ENCODE measurements around the gene SHISA5. TPM values are rescaled to one million over a fixed set of nuclear protein-coding genes. Genes with fewer than 3 reads are reported as not detected.

The SHISA5 gene
- total and polyA plus RNA-seq, 2 donors (not counting 1 experiment from before 2014, with no cell fraction given) = 147 to 183 TPM

DNA sequence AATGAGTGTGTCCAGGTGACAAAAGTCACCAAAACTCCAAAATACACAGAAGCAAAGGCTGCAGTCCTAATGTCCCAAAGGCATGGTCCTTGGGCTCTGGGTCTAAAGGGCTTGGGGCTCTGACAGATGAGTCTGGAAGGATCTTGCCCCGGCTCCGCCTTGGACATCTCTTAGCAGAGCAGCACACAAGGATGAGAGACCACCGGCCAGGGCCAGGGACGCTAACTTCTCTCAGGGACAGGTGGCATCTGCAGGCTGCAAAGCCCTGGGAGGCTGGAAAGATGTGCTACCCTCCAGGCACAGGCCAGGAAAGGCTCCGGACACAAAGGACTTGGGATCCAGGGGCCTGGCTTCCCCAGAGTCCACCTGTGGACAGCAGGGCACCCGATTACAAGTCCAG is 14.1 kb upstream of the SHISA5 start:
- WGBS (ENCODE audit: insufficient coverage) = 94% methylated on average over 6 of the region's 6 CpGs
- ChIA-PET POLR2A (no interaction called here), CTCF (no interaction called here)
- H3K79me2 ChIP-seq (ENCODE audit: control insufficient read depth, insufficient read depth, low read length) = no peaks in the 10 kb centered on the region
- peaks cover 0 to 2% (median 0%) of the 10 kb centered on the region in 4 experiments for H3K27me3 ChIP-seq (replicated peaks in 1 of 4; ENCODE audit: control extremely low read depth in 1 of 4, control insufficient read depth in 3 of 4, insufficient read depth in 4 of 4, low read length in 3 of 4)
- no peak overlapping the region for H3K4me3 Mint-ChIP-seq
- no peaks in the 10 kb centered on the region for H4K20me1 ChIP-seq (ENCODE audit: control insufficient read depth, insufficient read depth, low read length, poor library complexity, severe bottlenecking)
- H3K36me3 ChIP-seq (replicated peaks in 1 of 2; ENCODE audit: control extremely low read depth in 1 of 2, control insufficient read depth in 1 of 2, extremely low read depth in 1 of 2, insufficient read depth in 2 of 2, low read length in 1 of 2) = no peaks in the 10 kb centered on the region
- H2AFZ ChIP-seq (ENCODE audit: insufficient read depth, low read depth, low read length, poor library complexity, severe bottlenecking) = no peak overlapping the region
- peaks cover 3% of the 10 kb centered on the region for H3K27me3 Mint-ChIP-seq
- no peak overlapping the region for H3K4me2 ChIP-seq (replicated peaks; ENCODE audit: low read depth, low read length, poor library complexity, severe bottlenecking)
- TF ChIP-seq EZH2 (IDR thresholded peaks at IDR 0.05; ENCODE audit: borderline replicate concordance, insufficient read depth, low read depth, low read length, poor library complexity, severe bottlenecking) = no peak
- TF ChIP-seq, protein P1, sequence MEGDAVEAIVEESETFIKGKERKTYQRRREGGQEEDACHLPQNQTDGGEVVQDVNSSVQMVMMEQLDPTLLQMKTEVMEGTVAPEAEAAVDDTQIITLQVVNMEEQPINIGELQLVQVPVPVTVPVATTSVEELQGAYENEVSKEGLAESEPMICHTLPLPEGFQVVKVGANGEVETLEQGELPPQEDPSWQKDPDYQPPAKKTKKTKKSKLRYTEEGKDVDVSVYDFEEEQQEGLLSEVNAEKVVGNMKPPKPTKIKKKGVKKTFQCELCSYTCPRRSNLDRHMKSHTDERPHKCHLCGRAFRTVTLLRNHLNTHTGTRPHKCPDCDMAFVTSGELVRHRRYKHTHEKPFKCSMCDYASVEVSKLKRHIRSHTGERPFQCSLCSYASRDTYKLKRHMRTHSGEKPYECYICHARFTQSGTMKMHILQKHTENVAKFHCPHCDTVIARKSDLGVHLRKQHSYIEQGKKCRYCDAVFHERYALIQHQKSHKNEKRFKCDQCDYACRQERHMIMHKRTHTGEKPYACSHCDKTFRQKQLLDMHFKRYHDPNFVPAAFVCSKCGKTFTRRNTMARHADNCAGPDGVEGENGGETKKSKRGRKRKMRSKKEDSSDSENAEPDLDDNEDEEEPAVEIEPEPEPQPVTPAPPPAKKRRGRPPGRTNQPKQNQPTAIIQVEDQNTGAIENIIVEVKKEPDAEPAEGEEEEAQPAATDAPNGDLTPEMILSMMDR (IDR thresholded peaks at IDR 0.05) = no peak
- H3K4me1 ChIP-seq (ENCODE audit: control insufficient read depth in 2 of 2, insufficient read depth in 2 of 2, low read length in 2 of 2) = peaks cover 0 to 8% of the 10 kb centered on the region in 2 donors
- H3K9ac ChIP-seq (ENCODE audit: low read length) = no peak overlapping the region
- no peaks in the 10 kb centered on the region for H3K9me3 Mint-ChIP-seq (ENCODE audit: insufficient read depth)
- peaks cover 4% of the 10 kb centered on the region for H3K4me1 Mint-ChIP-seq
- ATAC-seq (ENCODE audit: low read depth) = no peak
- no peak overlapping the region for H3K4me3 ChIP-seq (ENCODE audit: control extremely low read depth in 1 of 5, extremely low read depth in 1 of 5, insufficient read depth in 1 of 5, low read depth in 2 of 5, low read length in 4 of 5)
- intact Hi-C loops (cut with micrococcal nuclease) = no loop called here
- no peaks in the 10 kb centered on the region for H3K9me3 ChIP-seq (ENCODE audit: control extremely low read depth in 1 of 3, control insufficient read depth in 2 of 3, insufficient read depth in 1 of 3, low read length in 2 of 3)
- H3K27ac ChIP-seq (ENCODE audit: low read length in 2 of 2) = no peak overlapping the region
- DNase-seq = no peak
- no peak overlapping the region for H3K27ac Mint-ChIP-seq

DNA sequence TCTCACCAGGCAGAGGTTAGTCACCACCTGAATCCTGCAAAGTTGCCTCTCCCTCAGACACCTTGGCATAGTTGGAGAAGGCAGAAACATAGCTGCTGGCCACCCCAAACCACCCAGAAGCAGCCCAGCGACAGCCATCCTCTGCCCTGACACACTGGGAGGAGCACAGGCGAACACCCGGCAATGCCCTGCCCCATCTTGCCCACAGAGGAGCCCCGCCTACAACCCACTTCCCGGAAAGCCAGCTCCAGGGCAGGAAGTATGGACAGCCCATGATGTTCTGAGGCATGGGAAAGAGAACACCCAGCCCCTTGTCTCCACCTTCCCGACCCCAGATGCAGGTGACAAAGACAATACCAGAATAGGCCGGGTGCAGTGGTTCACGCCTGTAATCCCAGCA is 12.6 kb upstream of the SHISA5 start:
- Histone ChIP-seq H3K4me2 (replicated peaks; ENCODE audit: low read depth, low read length, poor library complexity, severe bottlenecking) (no peak overlapping the region), H3K4me1 (ENCODE audit: control insufficient read depth in 2 of 2, insufficient read depth in 2 of 2, low read length in 2 of 2) (peaks cover 0 to 8% of the 10 kb centered on the region in 2 donors), H3K4me3 (ENCODE audit: control extremely low read depth in 1 of 5, extremely low read depth in 1 of 5, insufficient read depth in 1 of 5, low read depth in 2 of 5, low read length in 4 of 5) (no peak overlapping the region), H4K20me1 (ENCODE audit: control insufficient read depth, insufficient read depth, low read length, poor library complexity, severe bottlenecking) (no peaks in the 10 kb centered on the region), H3K27ac (ENCODE audit: low read length in 2 of 2) (no peak overlapping the region), H3K27me3 (replicated peaks in 1 of 4; ENCODE audit: control extremely low read depth in 1 of 4, control insufficient read depth in 3 of 4, insufficient read depth in 4 of 4, low read length in 3 of 4) (peaks cover 0 to 4% (median 0%) of the 10 kb centered on the region in 4 experiments), H3K9ac (ENCODE audit: low read length) (no peak overlapping the region), H3K79me2 (ENCODE audit: control insufficient read depth, insufficient read depth, low read length) (no peaks in the 10 kb centered on the region), H3K9me3 (ENCODE audit: control extremely low read depth in 1 of 3, control insufficient read depth in 2 of 3, insufficient read depth in 1 of 3, low read length in 2 of 3) (no peaks in the 10 kb centered on the region), H2AFZ (ENCODE audit: insufficient read depth, low read depth, low read length, poor library complexity, severe bottlenecking) (no peak overlapping the region), H3K36me3 (replicated peaks in 1 of 2; ENCODE audit: control extremely low read depth in 1 of 2, control insufficient read depth in 1 of 2, extremely low read depth in 1 of 2, insufficient read depth in 2 of 2, low read length in 1 of 2) (no peaks in the 10 kb centered on the region)
- TF ChIP-seq, protein P1 (IDR thresholded peaks at IDR 0.05) = no peak
- no peak for TF ChIP-seq EZH2 (IDR thresholded peaks at IDR 0.05; ENCODE audit: borderline replicate concordance, insufficient read depth, low read depth, low read length, poor library complexity, severe bottlenecking)
- Mint-ChIP-seq H3K27me3 (peaks cover 3% of the 10 kb centered on the region), H3K27ac (no peak overlapping the region), H3K4me1 (peaks cover 4% of the 10 kb centered on the region), H3K9me3 (ENCODE audit: insufficient read depth) (no peaks in the 10 kb centered on the region), H3K4me3 (no peak overlapping the region)
- WGBS (ENCODE audit: insufficient coverage) = 90% methylated on average over 5 of the region's 8 CpGs
- ChIA-PET POLR2A (no interaction called here), CTCF (no interaction called here)
- ATAC-seq (ENCODE audit: low read depth) (no peak), DNase-seq (no peak)
- intact Hi-C loops (cut with micrococcal nuclease) = no loop called here

All from B cell (primary cell).